Activated CD4-positive, alpha-beta T cell treated with anti-CD3 and anti-CD28 coated beads for 1 hour (primary cell): ENCODE data around the gene EVA1A.
"Not testable (repeated sequence)": the region's sequence is repeated elsewhere in the genome, so short reads cannot be mapped to it uniquely, and the experiment has no call there.

Experiments
- DNase-seq: peaks from one replicate; pipeline ENCODE4 v3.0.0-alpha.2; 2020

Gene EVA1A

DNA sequence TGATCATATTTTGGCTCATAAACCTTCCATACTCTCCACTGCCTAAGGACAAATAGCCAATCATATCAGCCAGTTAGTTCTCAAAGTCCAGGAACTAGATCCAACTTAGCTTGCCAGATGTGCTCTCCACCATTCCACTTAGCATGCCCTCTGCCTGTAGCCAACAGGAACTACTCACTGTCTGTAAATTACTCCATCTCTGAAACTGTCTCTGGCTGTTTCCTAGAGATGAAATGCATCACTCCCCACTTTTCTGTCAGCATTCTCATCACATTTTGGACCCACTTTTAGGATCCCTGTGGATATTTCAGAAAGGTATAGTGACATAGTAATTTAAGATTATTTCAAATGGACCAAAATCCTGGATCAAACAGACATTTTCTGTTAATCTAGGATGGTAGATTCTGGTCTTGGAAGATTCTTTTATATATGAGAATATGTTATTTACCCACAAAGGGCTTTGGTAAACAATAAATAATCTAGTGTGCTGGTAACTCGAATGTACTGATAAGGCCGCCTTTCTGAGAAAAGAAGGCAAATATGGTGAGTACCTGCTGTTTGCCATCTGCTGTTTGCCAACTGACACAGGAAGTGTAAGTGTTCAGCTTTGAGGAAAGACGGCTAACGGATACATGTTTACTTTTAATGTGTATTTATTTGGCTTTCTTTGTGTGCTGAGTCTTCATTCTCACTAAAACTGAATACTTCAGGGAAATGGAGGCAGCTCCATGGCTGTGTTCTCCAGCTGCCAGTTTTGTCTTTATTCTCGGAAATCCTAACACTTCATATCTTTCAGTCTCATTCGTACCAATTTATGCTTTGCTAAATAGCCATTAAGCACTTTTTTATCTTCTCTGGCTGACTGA is 79.5 kb downstream of the EVA1A start:
- no peak for DNase-seq

- DNase-seq = not testable (repeated sequence)
Measured at GRCh38 chr2:75477696-75478095, 83.0 kb downstream of the EVA1A start.

GRCh38 chr2:75476761-75477160 is 84.0 kb downstream of the EVA1A start:
- DNase-seq = no peak

DNA sequence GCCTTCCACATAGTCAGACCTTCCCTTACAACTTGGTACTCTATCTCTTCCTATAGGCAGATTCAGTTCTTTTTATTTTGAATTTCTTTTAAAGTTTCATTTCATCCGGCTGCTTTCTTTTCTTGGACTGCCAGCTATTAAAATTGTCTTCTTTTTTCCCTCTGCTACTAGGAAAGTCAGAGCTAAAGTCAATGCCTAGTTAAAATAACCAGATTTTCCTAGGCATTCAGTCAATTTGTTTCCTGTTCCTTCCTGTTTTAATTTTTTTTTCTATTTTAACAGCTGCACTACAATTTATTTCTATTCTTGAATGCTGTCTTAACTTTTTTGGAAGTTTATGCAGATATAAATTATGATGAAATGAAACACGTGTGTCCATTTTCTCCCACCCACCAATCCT is 84.8 kb downstream of the EVA1A start:
- DNase-seq = no peak

- no peak for DNase-seq
Measured at GRCh38 chr2:75475049-75475448, 85.7 kb downstream of the EVA1A start.

DNA sequence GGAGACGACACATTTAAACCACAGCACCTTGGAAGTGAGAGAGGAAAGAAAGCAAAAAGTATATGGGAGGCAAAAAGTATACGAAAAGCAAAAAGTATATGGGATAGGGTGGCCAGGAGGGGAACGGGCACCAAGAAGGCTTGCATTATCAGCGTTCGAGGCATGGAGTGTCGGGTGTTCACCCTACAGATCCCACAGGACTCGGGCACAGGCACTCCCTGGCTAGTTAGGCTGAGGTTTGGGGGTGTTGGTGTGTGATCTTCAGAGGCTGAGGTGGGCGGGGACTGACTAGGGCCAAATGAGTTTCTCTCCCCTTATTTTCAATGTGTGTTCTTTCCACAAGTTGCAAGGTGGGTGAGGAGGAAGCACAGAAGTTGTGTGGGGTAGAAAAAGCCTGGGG is 86.6 kb downstream of the EVA1A start:
- DNase-seq = no peak

DNA sequence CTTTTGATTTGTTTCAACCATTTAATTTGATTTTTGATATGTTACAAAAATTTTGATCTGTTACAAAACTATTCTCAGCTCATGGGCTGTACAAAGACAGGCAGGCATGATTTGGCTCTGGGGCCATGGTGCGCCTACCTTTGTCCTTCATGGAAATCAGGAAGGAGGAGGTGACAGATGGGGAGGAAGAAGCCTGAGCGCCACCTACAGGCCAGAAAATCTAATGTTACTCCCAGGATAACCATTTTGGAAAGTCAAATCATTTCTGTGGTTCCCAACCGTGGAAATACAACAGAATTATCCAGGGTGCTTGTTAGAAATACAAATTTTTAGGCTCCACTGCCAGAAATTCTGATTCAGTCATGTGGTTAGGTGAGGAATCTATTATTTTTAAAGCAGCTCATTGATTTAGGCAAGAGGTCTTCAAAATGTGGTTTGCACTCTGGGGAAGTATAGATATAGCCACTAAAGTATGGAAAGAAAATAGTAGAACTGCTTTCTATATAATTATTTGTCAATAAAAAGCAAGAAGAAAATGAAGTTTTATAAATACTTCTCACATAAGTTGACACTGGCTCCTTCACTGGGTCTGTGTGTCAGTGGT is 93.9 kb downstream of the EVA1A start:
- DNase-seq = no peak

DNA sequence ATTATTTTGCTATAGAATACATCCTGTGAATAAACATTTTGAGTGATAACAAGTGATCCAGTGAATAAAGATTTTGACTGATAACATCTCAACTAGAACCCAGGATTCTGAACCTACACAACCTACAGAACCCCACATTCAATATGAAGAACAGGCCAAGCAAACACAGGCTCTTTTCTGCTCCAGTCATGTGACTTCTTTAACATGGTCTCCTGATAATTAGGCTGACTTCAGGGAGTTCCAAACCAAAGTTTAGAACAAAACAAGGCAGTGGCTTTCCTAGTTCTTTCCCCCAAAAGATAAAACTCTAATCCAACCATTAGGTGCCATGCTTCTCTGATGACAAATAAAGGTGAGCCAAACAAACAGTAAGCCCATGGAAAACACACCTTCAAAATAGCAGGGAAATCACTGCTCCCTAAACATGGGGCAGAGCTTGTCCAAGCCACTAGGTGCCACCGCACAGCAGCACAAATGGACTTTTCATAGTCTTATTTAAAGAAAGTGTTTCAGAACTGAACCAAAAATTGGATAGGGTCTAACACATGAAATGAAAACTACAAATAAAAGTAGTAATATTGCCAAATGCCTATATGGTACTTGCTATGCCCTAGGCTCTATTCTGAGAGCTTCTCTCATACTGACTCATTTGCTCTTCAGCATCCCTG is 95.3 kb downstream of the EVA1A start:
- DNase-seq = no peak

- no peak for DNase-seq
Measured at GRCh38 chr2:75464348-75464946, 96.3 kb downstream of the EVA1A start.

GRCh38 chr2:75462721-75463120 is 98.0 kb downstream of the EVA1A start:
- no peak for DNase-seq

DNA sequence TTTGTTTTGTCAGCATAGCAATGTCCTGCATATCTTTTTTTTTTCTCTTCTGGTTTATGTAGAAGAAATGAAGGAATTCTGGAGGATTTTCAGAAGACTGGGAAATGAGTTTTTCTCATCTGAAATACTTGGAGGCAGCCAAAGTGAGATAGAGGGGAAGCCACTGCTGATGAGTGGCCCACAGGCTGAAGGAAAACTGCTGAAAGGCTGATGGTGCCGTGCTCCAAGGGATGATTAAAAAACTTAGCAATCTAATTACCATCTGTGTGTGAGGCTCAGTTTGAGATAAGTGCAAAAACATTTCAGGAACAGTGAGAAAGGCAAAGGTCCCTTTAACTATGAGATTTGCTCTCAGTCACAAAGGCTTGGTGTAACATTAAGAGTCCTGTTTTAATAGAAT is 98.5 kb downstream of the EVA1A start:
- no peak for DNase-seq

GRCh38 chr2:75460630-75461029 is 100.1 kb downstream of the EVA1A start:
- DNase-seq = no peak

DNA sequence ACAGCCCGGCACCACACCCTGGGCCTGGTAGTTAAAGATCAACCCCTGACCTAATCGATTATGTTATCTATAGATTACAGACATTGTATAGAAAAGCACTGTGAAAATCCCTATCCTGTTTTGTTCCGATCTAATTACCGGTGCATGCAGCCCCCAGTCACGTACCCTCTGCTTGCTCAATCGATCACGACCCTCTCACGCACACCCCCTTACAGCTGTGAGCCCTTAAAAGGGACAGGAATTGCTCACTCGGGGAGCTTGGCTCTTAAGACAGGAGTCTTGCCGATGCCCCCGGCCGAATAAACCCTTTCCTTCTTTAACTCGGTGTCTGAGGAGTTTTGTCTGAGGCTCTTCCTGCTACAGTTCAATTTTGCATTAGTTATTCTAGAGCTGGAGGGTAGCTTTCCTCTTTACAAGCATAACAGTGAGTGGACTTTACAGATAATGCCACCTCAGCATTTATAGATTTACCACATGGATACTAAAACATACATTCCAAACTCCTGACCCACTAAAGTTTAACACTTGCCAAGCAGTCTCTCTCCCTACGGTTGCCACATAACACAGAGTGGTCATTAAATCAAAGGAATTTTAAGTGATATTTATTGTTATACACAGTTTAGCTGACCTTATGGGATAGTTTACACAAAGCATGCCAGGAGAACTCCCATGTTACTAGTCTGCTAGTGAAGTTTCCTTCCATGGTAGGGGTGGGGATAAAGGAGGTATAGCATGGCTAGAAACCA is 101.0 kb downstream of the EVA1A start:
- no peak for DNase-seq

DNA sequence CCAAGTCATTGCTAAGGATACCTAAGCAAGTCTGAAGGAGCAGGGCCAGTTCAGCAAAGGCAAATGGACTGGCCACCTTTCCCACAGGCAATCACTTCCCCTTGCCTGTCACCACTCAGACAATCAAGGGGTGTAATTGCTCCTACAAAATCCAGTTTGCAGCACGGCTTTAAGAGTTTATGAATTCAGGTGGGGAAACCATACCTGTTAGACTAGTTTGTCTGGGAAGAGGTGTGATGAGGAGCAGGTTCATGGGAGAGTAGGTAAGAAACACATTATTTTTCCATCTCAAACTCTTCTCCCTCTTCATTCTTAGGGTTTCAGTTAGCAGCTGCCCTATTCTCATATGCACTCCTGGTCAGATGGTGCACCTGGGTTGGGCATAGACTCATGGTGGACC is 102.5 kb downstream of the EVA1A start:
- no peak for DNase-seq

DNA sequence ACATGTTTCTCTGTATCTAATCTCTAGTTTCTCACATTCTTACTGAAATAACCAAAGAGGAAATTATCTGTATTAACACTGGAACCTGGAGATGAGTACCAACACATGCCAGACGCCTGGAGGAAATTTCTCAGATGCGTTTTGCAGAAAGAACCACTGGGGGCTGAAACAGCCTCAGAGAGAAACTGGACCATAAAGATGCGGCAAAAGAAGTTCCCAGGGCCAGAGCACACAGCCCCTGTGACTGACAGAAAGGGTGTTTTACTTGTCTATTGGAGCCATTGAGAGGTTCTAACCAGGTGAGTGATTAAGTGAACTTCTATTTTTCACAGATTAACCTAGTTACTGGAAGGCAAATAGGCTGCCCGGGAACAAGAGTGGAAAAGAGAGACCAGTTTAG is 103.9 kb downstream of the EVA1A start:
- DNase-seq = no peak

GRCh38 chr2:75456111-75456510 is 104.6 kb downstream of the EVA1A start:
- no peak for DNase-seq

- no peak for DNase-seq
Measured at GRCh38 chr2:75454241-75454620, 106.5 kb downstream of the EVA1A start.

GRCh38 chr2:75453384-75454240 is 107.1 kb downstream of the EVA1A start:
- no peak for DNase-seq

- no peak for DNase-seq
Measured at GRCh38 chr2:75450068-75450467, 110.7 kb downstream of the EVA1A start.

GRCh38 chr2:75447176-75447575 is 113.6 kb downstream of the EVA1A start:
- DNase-seq = no peak
